GM12891 (cell line): ENCODE measurements around the gene LCNL1.
A peak's percentile ranks its signal among the peaks of the same experiment; 100 is the strongest.

Experiments
- DNase-seq: peaks from one replicate; pipeline ENCODE4 v3.0.0; 2011; ENCODE audit warnings: low spot score; ENCODE audit not compliant: insufficient read length
- FAIRE-seq: peaks from 2 replicates; lab custom pipeline; 2011; peaks lifted over from hg19 to GRCh38; lab: Jason Lieb, UNC
- PAX5 ChIP-seq: IDR thresholded peaks from 2 replicates; pipeline ENCODE4 v1.6.1; 2011; ENCODE audit warnings: low read length, moderate library complexity, mild to moderate bottlenecking; ENCODE audit not compliant: insufficient read depth, severe bottlenecking
- POLR2A ChIP-seq: IDR thresholded peaks from 2 replicates; pipeline ENCODE4 v1.6.1; 2011; ENCODE audit warnings: low read depth, low read length, control low read depth
- POLR2AphosphoS5 ChIP-seq: IDR thresholded peaks from 2 replicates; pipeline ENCODE4 v1.6.1; 2011; ENCODE audit warnings: low read depth, low read length, control low read depth
- POU2F2 ChIP-seq: IDR thresholded peaks from 2 replicates; pipeline ENCODE4 v1.6.1; 2011; ENCODE audit warnings: low read depth, mild to moderate bottlenecking, control low read depth, low read length, moderate library complexity
- SPI1 ChIP-seq: IDR thresholded peaks from 2 replicates; pipeline ENCODE4 v1.6.1; 2011; ENCODE audit warnings: low read depth, low read length, control low read depth
- TAF1 ChIP-seq: IDR thresholded peaks from 2 replicates; pipeline ENCODE4 v1.6.1; 2011; ENCODE audit warnings: low read depth, low read length, control low read depth

The LCNL1 gene

DNA sequence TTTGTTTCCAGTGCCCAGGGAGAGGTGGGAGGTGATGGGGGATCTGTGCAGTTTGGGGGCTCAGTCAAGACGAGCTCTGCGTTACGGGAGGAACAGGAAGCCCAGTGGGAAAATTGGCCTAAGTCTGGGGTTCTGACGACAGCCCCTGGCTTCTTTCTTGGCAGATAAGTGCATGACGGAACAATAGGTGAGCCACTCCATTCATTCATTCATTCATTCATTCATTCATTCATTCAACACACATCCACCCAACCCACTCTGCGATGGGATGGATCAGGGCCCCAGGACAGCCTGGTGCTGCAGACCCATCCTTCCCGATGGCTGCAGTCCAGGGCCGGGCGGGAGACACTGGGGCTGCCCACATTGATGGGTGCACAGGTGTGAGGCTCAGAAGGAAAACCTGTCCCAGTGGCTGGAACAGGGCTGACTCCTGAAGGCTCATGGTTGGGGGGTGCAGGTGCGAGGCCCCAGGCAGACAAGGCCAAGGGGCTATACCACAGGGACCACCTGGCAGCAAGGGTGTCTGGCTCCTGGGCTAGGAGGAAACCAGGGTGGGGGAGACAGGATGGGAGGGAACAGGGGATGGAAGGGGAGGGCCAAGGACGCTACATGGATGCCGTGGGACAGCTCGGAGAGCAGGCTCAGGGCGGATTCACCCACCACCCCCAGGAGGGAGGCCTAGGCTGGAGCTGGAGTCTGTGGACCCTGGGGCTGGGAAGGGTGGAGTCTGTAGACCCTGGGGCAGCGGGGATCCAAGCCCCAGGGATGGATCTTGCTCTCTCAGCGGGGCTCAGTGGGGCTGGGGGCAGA, 1.9 kb upstream of the LCNL1 start:
- no peak for DNase-seq
- FAIRE-seq: no peak
- TF ChIP-seq POLR2AphosphoS5: no peak
- TF ChIP-seq POLR2A: no peak
- no peak for TF ChIP-seq POU2F2
- no peak for TF ChIP-seq SPI1
- TF ChIP-seq TAF1: no peak
- no peak for TF ChIP-seq PAX5

GRCh38 chr9:136981588-136982231, 1.1 kb upstream of the LCNL1 start:
- FAIRE-seq (no peak), DNase-seq (no peak)

DNA sequence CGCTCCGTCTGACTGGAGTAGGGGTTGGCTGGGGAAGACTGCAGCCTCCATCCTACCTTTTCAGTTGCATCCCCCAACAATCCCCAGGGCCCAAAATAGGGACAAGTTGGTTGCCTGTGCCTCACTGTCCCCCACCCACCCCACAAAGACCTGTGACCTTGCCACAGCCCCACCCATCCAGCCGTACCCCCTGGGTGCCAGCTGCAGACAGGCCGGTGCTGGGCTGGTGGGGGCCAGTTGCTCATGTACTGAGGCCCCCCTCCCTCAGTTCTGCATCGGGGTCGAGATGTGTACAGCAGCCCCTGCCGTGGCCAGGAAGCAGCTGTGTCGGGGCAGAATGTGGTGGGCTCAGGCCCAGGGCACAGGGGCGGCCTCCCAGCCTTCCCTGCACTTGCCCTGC, 374 bp downstream of the LCNL1 start:
- no peak for FAIRE-seq
- no peak for TF ChIP-seq POLR2AphosphoS5
- no peak for TF ChIP-seq TAF1
- no peak for TF ChIP-seq SPI1
- no peak for TF ChIP-seq PAX5
- TF ChIP-seq POLR2A: no peak
- DNase-seq: no peak

More at GRCh38 chr9:136981588-136982231, 1.1 kb upstream of the LCNL1 start:
- TF ChIP-seq POU2F2 (no peak), SPI1 (no peak), POLR2AphosphoS5 (no peak), POLR2A (no peak), TAF1 (no peak), PAX5 (no peak)

DNA sequence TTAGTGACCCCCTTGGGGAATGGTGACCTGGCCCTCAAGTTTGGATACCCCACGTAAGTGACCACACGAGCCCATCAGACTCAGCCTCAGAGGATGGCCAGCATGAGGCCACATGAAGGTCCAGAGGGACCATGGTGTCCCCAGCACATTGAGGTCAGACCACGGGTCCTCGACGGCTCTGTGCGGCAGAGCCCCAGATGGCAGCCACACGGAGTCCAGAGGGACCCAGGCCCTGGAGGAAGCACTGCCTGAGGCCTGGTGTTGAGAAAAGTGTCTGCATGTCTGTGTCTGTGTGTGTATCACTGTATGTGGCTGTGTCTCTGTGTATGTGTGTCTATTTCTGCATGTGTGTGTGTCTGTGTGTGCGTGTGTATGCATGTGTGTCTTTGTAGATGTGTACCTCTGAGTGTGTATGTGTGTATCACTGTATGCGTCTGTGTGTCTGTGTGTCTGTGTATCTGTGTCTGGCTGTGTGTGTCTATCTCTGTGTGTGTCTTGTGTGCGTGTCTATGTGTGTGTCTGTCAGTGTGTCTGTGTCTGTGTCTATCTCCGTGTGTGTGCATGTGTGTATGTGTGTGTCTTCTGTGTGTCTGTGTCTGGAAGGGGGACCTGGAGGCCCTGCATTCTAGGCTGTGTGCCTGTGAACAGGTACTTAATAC, 992 bp downstream of the LCNL1 start:
- DNase-seq: no peak
- no peak for TF ChIP-seq POLR2A
- TF ChIP-seq POLR2AphosphoS5: no peak
- TF ChIP-seq POU2F2: no peak
- peak; percentile 54 for FAIRE-seq

- TF ChIP-seq SPI1: no peak
- no peak for TF ChIP-seq TAF1
- TF ChIP-seq POLR2AphosphoS5: no peak
- no peak for TF ChIP-seq POU2F2
- TF ChIP-seq POLR2A: no peak
- no peak for TF ChIP-seq PAX5
- FAIRE-seq (no peak), DNase-seq (no peak)
Measured at GRCh38 chr9:136984464-136985026, 1.8 kb downstream of the LCNL1 start.

DNA sequence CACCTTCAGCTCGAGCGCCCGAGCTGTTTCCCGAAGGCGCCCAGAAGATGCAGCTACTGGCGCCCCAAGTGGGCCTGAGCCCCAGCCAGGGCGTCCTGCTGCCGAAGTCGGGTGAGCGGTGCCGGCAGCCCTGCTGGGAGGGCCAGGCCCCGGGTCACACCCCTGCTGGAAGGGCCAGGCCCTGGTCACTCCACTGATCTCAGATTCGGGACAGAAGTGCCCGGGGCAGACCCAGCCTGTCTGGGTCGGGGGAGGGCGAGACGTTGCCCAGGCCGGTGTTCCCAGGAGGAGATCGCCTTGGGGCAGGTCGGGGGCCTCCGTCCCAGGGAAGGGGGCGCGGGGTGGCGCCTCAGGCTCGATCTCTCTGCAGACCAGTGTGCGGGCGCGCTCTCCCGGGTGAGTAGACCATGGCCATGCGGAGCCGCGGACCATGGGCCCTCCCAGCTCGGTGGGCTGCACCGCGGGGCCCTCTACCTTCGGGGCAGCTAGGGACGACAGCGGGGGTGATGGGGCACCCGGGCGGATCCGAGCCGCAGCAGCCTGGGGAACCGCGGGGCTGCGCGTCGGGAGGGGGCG, 2.3 kb downstream of the LCNL1 start:
- no peak for FAIRE-seq
- no peak for DNase-seq
- TF ChIP-seq POLR2AphosphoS5: no peak
- TF ChIP-seq SPI1: no peak
- TF ChIP-seq POLR2A: no peak
- TF ChIP-seq PAX5: no peak
- no peak for TF ChIP-seq POU2F2
- TF ChIP-seq TAF1: no peak

GRCh38 chr9:136985853-136986252, 3.1 kb downstream of the LCNL1 start:
- DNase-seq: no peak
- TF ChIP-seq SPI1 (no peak), PAX5 (no peak), POU2F2 (no peak), POLR2AphosphoS5 (no peak), POLR2A (no peak), TAF1 (no peak)
- FAIRE-seq: no peak

DNA sequence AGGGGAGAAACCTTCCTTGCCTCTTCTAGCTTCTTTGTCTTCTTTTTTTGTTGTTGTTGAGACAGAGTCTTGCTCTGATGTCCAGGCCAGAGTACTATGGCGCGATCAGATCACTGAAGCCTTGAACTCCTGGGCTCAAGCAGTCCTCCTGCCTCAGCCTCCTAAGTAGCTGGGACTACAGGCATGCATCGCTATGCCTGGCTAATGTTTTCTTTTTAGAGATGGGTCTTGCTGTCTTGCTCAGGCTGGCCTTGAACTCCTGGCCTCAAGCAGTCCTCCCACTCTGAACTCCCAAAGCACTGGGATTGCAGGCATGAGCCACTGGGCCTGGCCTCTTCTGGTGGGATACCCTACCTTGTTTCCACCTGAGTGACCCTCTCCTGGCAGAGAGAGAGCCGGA, 6.1 kb downstream of the LCNL1 start:
- DNase-seq (no peak), FAIRE-seq (no peak)
- TF ChIP-seq TAF1: no peak
- TF ChIP-seq POLR2A: no peak
- no peak for TF ChIP-seq POLR2AphosphoS5
- no peak for TF ChIP-seq SPI1
- no peak for TF ChIP-seq POU2F2
- no peak for TF ChIP-seq PAX5
